H54 (cell line): ENCODE measurements around the gene PIK3R1.

Experiments used
- DNase-seq: peaks from one replicate; pipeline ENCODE4 v3.0.0; 2011; ENCODE audit warnings: low spot score, mixed read lengths; ENCODE audit not compliant: insufficient read length
- FAIRE-seq: peaks from 3 replicates; lab custom pipeline; 2011; peaks lifted over from hg19 to GRCh38; lab: Jason Lieb, UNC
- POLR2A ChIP-seq: IDR thresholded peaks from 2 replicates; pipeline ENCODE4 v1.6.1; 2011; ENCODE audit warnings: low read depth, mild to moderate bottlenecking, low read length

PIK3R1 gene

GRCh38 chr5:68287631-68287975 is 72.0 kb downstream of the PIK3R1 start:
- no peak for TF ChIP-seq POLR2A
- DNase-seq (no peak), FAIRE-seq (no peak)

- DNase-seq (no peak), FAIRE-seq (no peak)
- TF ChIP-seq POLR2A: no peak
Observed at GRCh38 chr5:68287976-68288706, 72.6 kb downstream of the PIK3R1 start.

- TF ChIP-seq POLR2A: no peak
- FAIRE-seq (no peak), DNase-seq (no peak)
Observed at GRCh38 chr5:68288707-68289134, 73.2 kb downstream of the PIK3R1 start.

- no peak for TF ChIP-seq POLR2A
- FAIRE-seq: no peak
- no peak for DNase-seq
Observed at GRCh38 chr5:68289498-68289897, 73.9 kb downstream of the PIK3R1 start.

GRCh38 chr5:68290260-68290674 is 74.7 kb downstream of the PIK3R1 start:
- DNase-seq (no peak), FAIRE-seq (no peak)
- no peak for TF ChIP-seq POLR2A

- no peak for TF ChIP-seq POLR2A
- no peak for FAIRE-seq
Observed at GRCh38 chr5:68290847-68291246, 75.3 kb downstream of the PIK3R1 start.

GRCh38 chr5:68292316-68292715 is 76.8 kb downstream of the PIK3R1 start:
- DNase-seq: no peak
- no peak for FAIRE-seq
- no peak for TF ChIP-seq POLR2A

More at GRCh38 chr5:68290847-68291246, 75.3 kb downstream of the PIK3R1 start:
- DNase-seq: no peak

- no peak for TF ChIP-seq POLR2A
- FAIRE-seq (no peak), DNase-seq (no peak)
Observed at GRCh38 chr5:68295772-68296171, 80.2 kb downstream of the PIK3R1 start.

GRCh38 chr5:68296895-68297294 is 81.3 kb downstream of the PIK3R1 start:
- FAIRE-seq: no peak
- TF ChIP-seq POLR2A: no peak
- no peak for DNase-seq

GRCh38 chr5:68297656-68298055 is 82.1 kb downstream of the PIK3R1 start:
- no peak for FAIRE-seq
- DNase-seq: no peak
- no peak for TF ChIP-seq POLR2A

- no peak for FAIRE-seq
- TF ChIP-seq POLR2A: no peak
- DNase-seq: no peak
Observed at GRCh38 chr5:68298479-68298878, 82.9 kb downstream of the PIK3R1 start.

- FAIRE-seq (no peak), DNase-seq (no peak)
- no peak for TF ChIP-seq POLR2A
Observed at GRCh38 chr5:68299105-68299504, 83.5 kb downstream of the PIK3R1 start.

- no peak for FAIRE-seq
Observed at GRCh38 chr5:68299575-68299974, 84.0 kb downstream of the PIK3R1 start.

GRCh38 chr5:68303038-68303738 is 87.6 kb downstream of the PIK3R1 start:
- DNase-seq (no peak), FAIRE-seq (no peak)
- no peak for TF ChIP-seq POLR2A

More at GRCh38 chr5:68299575-68299974, 84.0 kb downstream of the PIK3R1 start:
- no peak for TF ChIP-seq POLR2A
- no peak for DNase-seq
